ENCODE measurements around the gene SH3BP2. TPM values are rescaled to one million over a fixed set of nuclear protein-coding genes. Genes with fewer than 3 reads are reported as not detected.

Gene SH3BP2
- total RNA-seq, 1 experiment from 2014 or later: 17.4 TPM

GRCh38 chr4:2837904-2838496 is 45.1 kb downstream of the SH3BP2 start:
- TF ChIP-seq EZH2phosphoT487 (IDR thresholded peaks at IDR 0.05; ENCODE audit: borderline replicate concordance, low read length): no peak
- TF ChIP-seq CTCF (conservative IDR thresholded peaks at IDR 0.05; ENCODE audit: low read depth, low read length): no peak
- no peak for TF ChIP-seq EZH2 (IDR thresholded peaks at IDR 0.05; ENCODE audit: low read length, unreplicated experiment)
- BruUV-seq (replicated peaks): no TSS peak
- POLR2A ChIA-PET (ENCODE audit: unreplicated experiment): no interaction called here
- ATAC-seq (no peak), DNase-seq (no peak)
- no peak overlapping the region for H3K4me2 ChIP-seq (ENCODE audit: low read length)
- no peaks in the 10 kb centered on the region for H3K9me3 ChIP-seq (ENCODE audit: low read length)
- H2AFZ ChIP-seq (ENCODE audit: low read length): no peak overlapping the region
- no peaks in the 10 kb centered on the region for H4K20me1 ChIP-seq (ENCODE audit: low read length)
- no peaks in the 10 kb centered on the region for H3K9me2 ChIP-seq (replicated peaks; ENCODE audit: low read length)
- H3K79me2 ChIP-seq (ENCODE audit: low read length): no peaks in the 10 kb centered on the region
- no peaks in the 10 kb centered on the region for H3F3A ChIP-seq (ENCODE audit: low read length, unreplicated experiment)
- H3K27me3 ChIP-seq (ENCODE audit: low read length): no peaks in the 10 kb centered on the region
- peaks cover 4% of the 10 kb centered on the region; the same call in 1 of the 2 replicates for H3K4me1 ChIP-seq (ENCODE audit: insufficient read depth, low read length)
- H3K4me3 ChIP-seq (ENCODE audit: low read length): no peak overlapping the region
- CTCF ChIA-PET: no interaction called here
- intact Hi-C loops (cut with micrococcal nuclease): no loop called here
- no peak overlapping the region for H3K9ac ChIP-seq (ENCODE audit: low read length)
- no peak overlapping the region for H3K27ac ChIP-seq (ENCODE audit: low read length)
- H3K36me3 ChIP-seq (ENCODE audit: low read depth, low read length): no peaks in the 10 kb centered on the region

GRCh38 chr4:2839060-2839459 is 46.2 kb downstream of the SH3BP2 start:
- no peaks in the 10 kb centered on the region for H3K36me3 ChIP-seq (ENCODE audit: low read depth, low read length)
- ATAC-seq (no peak), DNase-seq (no peak)
- H4K20me1 ChIP-seq (ENCODE audit: low read length): no peaks in the 10 kb centered on the region
- H3K4me2 ChIP-seq (ENCODE audit: low read length): no peak overlapping the region
- no peaks in the 10 kb centered on the region for H3F3A ChIP-seq (ENCODE audit: low read length, unreplicated experiment)
- H3K27me3 ChIP-seq (ENCODE audit: low read length): no peaks in the 10 kb centered on the region
- H3K9me2 ChIP-seq (replicated peaks; ENCODE audit: low read length): no peaks in the 10 kb centered on the region
- peaks cover 5% of the 10 kb centered on the region; the same call in 1 of the 2 replicates for H3K4me1 ChIP-seq (ENCODE audit: insufficient read depth, low read length)
- CTCF ChIA-PET: no interaction called here
- H3K79me2 ChIP-seq (ENCODE audit: low read length): peaks cover under 1% of the 10 kb centered on the region
- H3K9ac ChIP-seq (ENCODE audit: low read length): no peak overlapping the region
- POLR2A ChIA-PET (ENCODE audit: unreplicated experiment): no interaction called here
- no peak overlapping the region for H3K4me3 ChIP-seq (ENCODE audit: low read length)
- intact Hi-C loops (cut with micrococcal nuclease): no loop called here
- BruUV-seq (replicated peaks): no TSS peak
- H3K9me3 ChIP-seq (ENCODE audit: low read length): no peaks in the 10 kb centered on the region
- no peak overlapping the region for H3K27ac ChIP-seq (ENCODE audit: low read length)
- no peak overlapping the region for H2AFZ ChIP-seq (ENCODE audit: low read length)
- no peak for TF ChIP-seq EZH2phosphoT487 (IDR thresholded peaks at IDR 0.05; ENCODE audit: borderline replicate concordance, low read length)
- no peak for TF ChIP-seq EZH2 (IDR thresholded peaks at IDR 0.05; ENCODE audit: low read length, unreplicated experiment)
- no peak for TF ChIP-seq CTCF (conservative IDR thresholded peaks at IDR 0.05; ENCODE audit: low read depth, low read length)

- H3K4me2 ChIP-seq (ENCODE audit: low read length): peak overlapping the region; percentile 95
- H3K36me3 ChIP-seq (ENCODE audit: low read depth, low read length): no peaks in the 10 kb centered on the region
- no peak overlapping the region for H3K27ac ChIP-seq (ENCODE audit: low read length)
- BruUV-seq (replicated peaks): TSS peak; percentile 76
- no peaks in the 10 kb centered on the region for H3K27me3 ChIP-seq (ENCODE audit: low read length)
- H3K4me3 ChIP-seq (ENCODE audit: low read length): peak overlapping the region; percentile 91
- H4K20me1 ChIP-seq (ENCODE audit: low read length): peaks cover 10% of the 10 kb centered on the region; the same call in 1 of the 2 replicates
- POLR2A ChIA-PET (ENCODE audit: unreplicated experiment): no interaction called here
- no peak for DNase-seq
- no peaks in the 10 kb centered on the region for H3F3A ChIP-seq (ENCODE audit: low read length, unreplicated experiment)
- CTCF ChIA-PET: no interaction called here
- peak overlapping the region; percentile 92 for H3K9ac ChIP-seq (ENCODE audit: low read length)
- TF ChIP-seq EZH2phosphoT487 (IDR thresholded peaks at IDR 0.05; ENCODE audit: borderline replicate concordance, low read length) (no peak), CTCF (conservative IDR thresholded peaks at IDR 0.05; ENCODE audit: low read depth, low read length) (no peak), EZH2 (IDR thresholded peaks at IDR 0.05; ENCODE audit: low read length, unreplicated experiment) (no peak)
- intact Hi-C loops (cut with micrococcal nuclease): loop anchor here (10.0 kb wide), 2 partner anchors 62 to 78 kb away; no protein-coding TSS in a partner anchor
- peaks cover 14% of the 10 kb centered on the region for H3K4me1 ChIP-seq (ENCODE audit: insufficient read depth, low read length)
- H2AFZ ChIP-seq (ENCODE audit: low read length): peak overlapping the region; percentile 89
- H3K9me2 ChIP-seq (replicated peaks; ENCODE audit: low read length): no peaks in the 10 kb centered on the region
- no peaks in the 10 kb centered on the region for H3K9me3 ChIP-seq (ENCODE audit: low read length)
- no peak; the same call in 1 of the 2 replicates for ATAC-seq
- peaks cover 38% of the 10 kb centered on the region for H3K79me2 ChIP-seq (ENCODE audit: low read length)
Measured at GRCh38 chr4:2842687-2843262, 49.9 kb downstream of the SH3BP2 start.

Measured in PC-3 (cell line).